Bronchial epithelial cell (primary cell): ENCODE data around the gene MCM7. TPM values are rescaled to one million over a fixed set of nuclear protein-coding genes. Genes with fewer than 3 reads are reported as not detected.

Source experiments
- DNase-seq: peaks from one replicate; pipeline ENCODE4 v3.0.0-alpha.2; 2010; ENCODE audit warnings: low read depth
- FAIRE-seq: peaks from 2 replicates; lab custom pipeline; 2011; peaks lifted over from hg19 to GRCh38; lab: Jason Lieb, UNC
- H3K27me3 ChIP-seq: 2 replicates; pipeline ENCODE4 v1.5.1; 2011; ENCODE audit warnings: low read length; ENCODE audit not compliant: control insufficient read depth, insufficient read depth
- H3K36me3 ChIP-seq: 2 replicates; pipeline ENCODE4 v1.5.1; 2011; ENCODE audit warnings: low read length; ENCODE audit not compliant: control insufficient read depth, insufficient read depth
- H3K4me3 ChIP-seq: 2 replicates; pipeline ENCODE4 v1.5.1; 2011; ENCODE audit warnings: mild to moderate bottlenecking, low read depth, low read length, control low read depth
- CTCF ChIP-seq: IDR thresholded peaks from 2 replicates; pipeline ENCODE4 v1.5.1; 2011; ENCODE audit warnings: mild to moderate bottlenecking, moderate library complexity, low read length, control low read depth, inconsistent platforms; ENCODE audit not compliant: insufficient read depth, severe bottlenecking
- total RNA-seq: library from RNA; depleted of rRNA; stranded (reverse); fragments of >200 nt; gene quantifications from 2 replicates; pipeline ENCODE4 v1.2.1, GENCODE V29; 2014

Gene MCM7
- total RNA-seq, 1 donor from 2014 or later: 46.1 TPM

GRCh38 chr7:100122568-100122967 is 21.4 kb upstream of the MCM7 start:
- Histone ChIP-seq H3K4me3 (no peak overlapping the region), H3K27me3 (no peaks in the 10 kb centered on the region), H3K36me3 (no peaks in the 10 kb centered on the region)
- TF ChIP-seq CTCF: no peak
- FAIRE-seq (no peak), DNase-seq (no peak)

- TF ChIP-seq CTCF: no peak
- FAIRE-seq: no peak
- DNase-seq: no peak
- Histone ChIP-seq H3K27me3 (no peaks in the 10 kb centered on the region), H3K4me3 (no peak overlapping the region), H3K36me3 (no peaks in the 10 kb centered on the region)
These were observed 20.9 kb upstream of the MCM7 start for GRCh38 chr7:100122067-100122466.

GRCh38 chr7:100120733-100121036 is 19.5 kb upstream of the MCM7 start:
- H3K27me3 ChIP-seq: no peaks in the 10 kb centered on the region
- H3K4me3 ChIP-seq: no peak overlapping the region
- TF ChIP-seq CTCF: no peak

GRCh38 chr7:100119970-100120732 is 19.0 kb upstream of the MCM7 start:
- TF ChIP-seq CTCF: no peak
- no peaks in the 10 kb centered on the region for H3K36me3 ChIP-seq
- no peak for FAIRE-seq
- H3K4me3 ChIP-seq: peak overlapping the region; percentile 61
- H3K27me3 ChIP-seq: no peaks in the 10 kb centered on the region
- no peak for DNase-seq

More at GRCh38 chr7:100120733-100121036, 19.5 kb upstream of the MCM7 start:
- H3K36me3 ChIP-seq: no peaks in the 10 kb centered on the region
- no peak for DNase-seq
- no peak for FAIRE-seq

- DNase-seq (peak; percentile 89), FAIRE-seq (no peak)
- Histone ChIP-seq H3K27me3 (no peaks in the 10 kb centered on the region), H3K4me3 (peak within 1 kb of the TSS; percentile 61), H3K36me3 (no peaks in the 10 kb centered on the region)
- peak; percentile 5 for TF ChIP-seq CTCF
These were observed 18.1 kb upstream of the MCM7 start, which contains the start of the genes CNPY4 and TAF6 for GRCh38 chr7:100119072-100119969. Gene CNPY4, plus strand, starts transcription at chr7:100119634. Its CDS starts 111 bp downstream, at chr7:100119745. Gene TAF6, minus strand, starts transcription at chr7:100119358. Its CDS starts 5,149 bp downstream, at chr7:100114209.
